ENCODE measurements around the gene CPTP. TPM values are rescaled to one million over a fixed set of nuclear protein-coding genes. Genes with fewer than 3 reads are reported as not detected.

Gene CPTP
- total and polyA plus RNA-seq, 2 of the 13 experiments (the other 11 are each of a cell fraction or from before 2014, with no cell fraction given) = 5.5 to 9.3 TPM

DNA sequence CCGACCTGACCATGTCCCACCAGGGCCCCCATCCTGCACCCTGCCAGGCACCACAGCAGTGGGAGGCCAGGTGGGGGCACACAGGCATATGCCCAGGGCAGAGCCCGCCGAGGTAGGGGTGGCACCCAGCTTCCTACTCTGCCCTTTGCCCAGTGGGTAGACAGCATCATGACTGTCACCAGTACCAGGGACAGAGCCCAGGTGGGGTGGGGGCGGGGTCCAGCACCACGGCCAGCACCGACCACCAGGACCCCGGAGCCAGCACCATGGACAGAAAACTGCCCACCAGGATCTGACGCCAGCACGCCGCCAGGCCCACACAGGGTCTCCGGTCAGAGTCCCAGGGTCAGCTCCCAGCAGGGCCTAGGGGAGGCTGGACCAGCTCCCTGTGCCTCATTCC lies 10.2 kb downstream of the CPTP start (continued):
- TF ChIP-seq HNF1A (IDR thresholded peaks at IDR 0.05; ENCODE audit: low read depth) (no peak), HNF1A (CRISPR knock-in tag; IDR thresholded peaks at IDR 0.05; ENCODE audit: borderline replicate concordance) (no peak), CBX1 (IDR thresholded peaks at IDR 0.05; ENCODE audit: low read depth) (no peak), ZFP82 (CRISPR knock-in tag; IDR thresholded peaks at IDR 0.05; ENCODE audit: borderline replicate concordance) (0 out of 2 replicates have a peak, but pooled peaks have one; percentile 71), MEIS2 (CRISPR knock-in tag; IDR thresholded peaks at IDR 0.05) (no peak), ZSCAN25 (CRISPR knock-in tag; IDR thresholded peaks at IDR 0.05) (0 out of 2 replicates have a peak, but pooled peaks have one; percentile 27), ZBTB33 (CRISPR knock-in tag; IDR thresholded peaks at IDR 0.05) (no peak), ZNF772 (CRISPR knock-in tag; IDR thresholded peaks at IDR 0.05) (peak; percentile 83; the same call in 1 of the 2 replicates), NFE2L2 (IDR thresholded peaks at IDR 0.05; ENCODE audit: low read length) (no peak), ZNF318 (CRISPR knock-in tag; IDR thresholded peaks at IDR 0.05) (no peak), FOSL2 (CRISPR knock-in tag; IDR thresholded peaks at IDR 0.05) (no peak), GPN1 (CRISPR knock-in tag; IDR thresholded peaks at IDR 0.05; ENCODE audit: borderline replicate concordance) (peak; percentile 74; the same call in 1 of the 2 replicates)
- TF ChIP-seq, protein P1, sequence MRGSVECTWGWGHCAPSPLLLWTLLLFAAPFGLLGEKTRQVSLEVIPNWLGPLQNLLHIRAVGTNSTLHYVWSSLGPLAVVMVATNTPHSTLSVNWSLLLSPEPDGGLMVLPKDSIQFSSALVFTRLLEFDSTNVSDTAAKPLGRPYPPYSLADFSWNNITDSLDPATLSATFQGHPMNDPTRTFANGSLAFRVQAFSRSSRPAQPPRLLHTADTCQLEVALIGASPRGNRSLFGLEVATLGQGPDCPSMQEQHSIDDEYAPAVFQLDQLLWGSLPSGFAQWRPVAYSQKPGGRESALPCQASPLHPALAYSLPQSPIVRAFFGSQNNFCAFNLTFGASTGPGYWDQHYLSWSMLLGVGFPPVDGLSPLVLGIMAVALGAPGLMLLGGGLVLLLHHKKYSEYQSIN (CRISPR knock-in tag; IDR thresholded peaks at IDR 0.05; ENCODE audit: borderline replicate concordance) = 0 out of 2 replicates have a peak, but pooled peaks have one; percentile 48
